Esophagus muscularis mucosa (tissue), 4 donors: ENCODE measurements around the gene ABHD16A.

Source experiments
- EP300 ChIP-seq: sonication (generic); formaldehyde crosslinking; IDR thresholded peaks from one replicate; pipeline ENCODE4 v1.6.1; 2017; ENCODE audit warnings: antibody characterized with exemption
- POLR2A ChIP-seq: fragments of 450-650 bp; IDR thresholded peaks from one replicate; pipeline ENCODE4 v1.6.1; 2017; ENCODE audit warnings: antibody characterized with exemption, moderate library complexity, mild to moderate bottlenecking, low read depth
- POLR2AphosphoS5 ChIP-seq, 2 donors: sonication (generic); formaldehyde crosslinking; IDR thresholded peaks; one replicate each; pipeline ENCODE4 v1.6.1; 2017; ENCODE audit warnings: antibody characterized with exemption in 2 of 2
- TF ChIP-seq, protein P1 (sequence below), 3 experiments: fragments of 200-600 bp in 2 of 3; fragments of 450-650 bp in 1 of 3; sonication (generic) in 2 of 3; IDR thresholded peaks; one replicate each; pipeline ENCODE4 v1.5.1; 2017 to 2019; ENCODE audit warnings: antibody characterized with exemption in 3 of 3, mild to moderate bottlenecking in 2 of 3, moderate library complexity in 1 of 3

GRCh38 chr6:31737991-31738979 is 35.2 kb upstream of the ABHD16A start:
- TF ChIP-seq, protein P1, sequence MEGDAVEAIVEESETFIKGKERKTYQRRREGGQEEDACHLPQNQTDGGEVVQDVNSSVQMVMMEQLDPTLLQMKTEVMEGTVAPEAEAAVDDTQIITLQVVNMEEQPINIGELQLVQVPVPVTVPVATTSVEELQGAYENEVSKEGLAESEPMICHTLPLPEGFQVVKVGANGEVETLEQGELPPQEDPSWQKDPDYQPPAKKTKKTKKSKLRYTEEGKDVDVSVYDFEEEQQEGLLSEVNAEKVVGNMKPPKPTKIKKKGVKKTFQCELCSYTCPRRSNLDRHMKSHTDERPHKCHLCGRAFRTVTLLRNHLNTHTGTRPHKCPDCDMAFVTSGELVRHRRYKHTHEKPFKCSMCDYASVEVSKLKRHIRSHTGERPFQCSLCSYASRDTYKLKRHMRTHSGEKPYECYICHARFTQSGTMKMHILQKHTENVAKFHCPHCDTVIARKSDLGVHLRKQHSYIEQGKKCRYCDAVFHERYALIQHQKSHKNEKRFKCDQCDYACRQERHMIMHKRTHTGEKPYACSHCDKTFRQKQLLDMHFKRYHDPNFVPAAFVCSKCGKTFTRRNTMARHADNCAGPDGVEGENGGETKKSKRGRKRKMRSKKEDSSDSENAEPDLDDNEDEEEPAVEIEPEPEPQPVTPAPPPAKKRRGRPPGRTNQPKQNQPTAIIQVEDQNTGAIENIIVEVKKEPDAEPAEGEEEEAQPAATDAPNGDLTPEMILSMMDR (IDR thresholded peaks at IDR 0.05): no peak
- TF ChIP-seq POLR2AphosphoS5 (IDR thresholded peaks at IDR 0.05) (peak; percentile 44 to 64), POLR2A (no peak), EP300 (no peak)
